Activated T-helper 9 cell treated with anti-CD3 and anti-CD28 coated beads, Interleukin-2, amount 50 U/mL, for 16 hours (primary cell): ENCODE measurements around the gene DNAJC4.

Experiments
- DNase-seq: peaks from one replicate; pipeline ENCODE4 v3.0.0-alpha.2; 2020; ENCODE audit warnings: low read depth

Gene DNAJC4

GRCh38 chr11:64208086-64208795 is 22.1 kb upstream of the DNAJC4 start:
- DNase-seq = no peak

- no peak for DNase-seq
Observed at GRCh38 chr11:64208796-64209562, 21.4 kb upstream of the DNAJC4 start.

- no peak for DNase-seq
Observed at GRCh38 chr11:64209563-64209843, 20.8 kb upstream of the DNAJC4 start.

GRCh38 chr11:64210301-64211020 is 19.9 kb upstream of the DNAJC4 start:
- no peak for DNase-seq

- DNase-seq = no peak
Observed at GRCh38 chr11:64211181-64211872, 19.0 kb upstream of the DNAJC4 start.

GRCh38 chr11:64216879-64217278 is 13.5 kb upstream of the DNAJC4 start:
- DNase-seq = no peak

GRCh38 chr11:64218628-64219353 is 11.6 kb upstream of the DNAJC4 start:
- no peak for DNase-seq

- DNase-seq = no peak
Observed at GRCh38 chr11:64219354-64219684, 11.0 kb upstream of the DNAJC4 start.

- DNase-seq = no peak
Observed at GRCh38 chr11:64219755-64220154, 10.6 kb upstream of the DNAJC4 start.

- DNase-seq = no peak
Observed at GRCh38 chr11:64220271-64220670, 10.1 kb upstream of the DNAJC4 start.

- no peak for DNase-seq
Observed at GRCh38 chr11:64220798-64221197, 9.6 kb upstream of the DNAJC4 start.

- DNase-seq = no peak
Observed at GRCh38 chr11:64222651-64223000, 7.7 kb upstream of the DNAJC4 start.

GRCh38 chr11:64223001-64223651 is 7.2 kb upstream of the DNAJC4 start:
- no peak for DNase-seq

GRCh38 chr11:64224151-64224890 is 6.0 kb upstream of the DNAJC4 start:
- DNase-seq = no peak

GRCh38 chr11:64224891-64225607 is 5.3 kb upstream of the DNAJC4 start:
- DNase-seq = no peak

- DNase-seq = peak; percentile 88
Observed at GRCh38 chr11:64225608-64226506, 4.5 kb upstream of the DNAJC4 start, which contains the start of the genes NUDT22 and TRPT1. NUDT22 (plus strand) TSS chr11:64226274; CDS start chr11:64226653, 379 bp downstream. TRPT1 (minus strand) TSS chr11:64226186; CDS start chr11:64225860, 326 bp downstream.

GRCh38 chr11:64226507-64227051 is 3.8 kb upstream of the DNAJC4 start:
- peak; percentile 29 for DNase-seq

- no peak for DNase-seq
Observed at GRCh38 chr11:64227405-64227956, 2.9 kb upstream of the DNAJC4 start.
